Spinal cord (tissue), 10 donors: ENCODE results near the gene SMAP2. TPM values are rescaled to one million over a fixed set of nuclear protein-coding genes. Genes with fewer than 3 reads are reported as not detected.

ENCODE experiments used
- DNase-seq, 6 donors: peaks; one replicate each; pipeline versions ENCODE4 v3.0.0 to v3.0.0-alpha.2; 2013 to 2015; ENCODE audit warnings: low spot score in 6 of 6, low read depth in 4 of 6
- H3K27ac ChIP-seq: one replicate; pipeline ENCODE4 v1.5.1; 2013; ENCODE audit warnings: low read depth, low read length, control low read depth
- H3K27me3 ChIP-seq: one replicate; pipeline ENCODE4 v1.6.1; 2013; ENCODE audit warnings: low read length; ENCODE audit not compliant: control insufficient read depth, insufficient read depth
- H3K36me3 ChIP-seq: one replicate; pipeline ENCODE4 v1.6.1; 2013; ENCODE audit warnings: low read length; ENCODE audit not compliant: control insufficient read depth, insufficient read depth
- H3K4me1 ChIP-seq: one replicate; pipeline ENCODE4 v1.6.1; 2013; ENCODE audit warnings: low read length; ENCODE audit not compliant: control insufficient read depth, insufficient read depth
- H3K4me3 ChIP-seq: one replicate; pipeline ENCODE4 v1.5.1; 2013; ENCODE audit warnings: low read depth, low read length, control low read depth
- H3K9me3 ChIP-seq: one replicate; pipeline ENCODE4 v1.6.1; 2013; ENCODE audit warnings: low read length; ENCODE audit not compliant: control insufficient read depth, insufficient read depth
- WGBS: methylation state at CpG from one replicate; pipeline ENCODE4 v1.1.5; 2013; ENCODE audit warnings: missing lambda C conversion rate; ENCODE audit not compliant: insufficient coverage; 5-methylcytosine and 5-hydroxymethylcytosine counted together
- polyA plus RNA-seq, 2 donors: library from polyadenylated mRNA; unstranded; fragments of 120-200 nt; gene quantifications; one replicate each; pipeline ENCODE4 v1.2.1, GENCODE V29; 2013; ENCODE audit not compliant: insufficient read length in 2 of 2
- total RNA-seq, 2 donors: library from RNA; depleted of rRNA in 1 of 2; stranded (reverse); fragments of 120-200 nt in 1 of 2; fragments of >200 nt in 1 of 2; gene quantifications; one replicate each; pipeline versions ENCODE4 v1.2.3 to v1.2.4, GENCODE V29; 2013 to 2014
- donor health status: healthy.

SMAP2 gene
- total and polyA plus RNA-seq, 4 donors: 34.5 to 77.5 (median 54.5) TPM

DNA sequence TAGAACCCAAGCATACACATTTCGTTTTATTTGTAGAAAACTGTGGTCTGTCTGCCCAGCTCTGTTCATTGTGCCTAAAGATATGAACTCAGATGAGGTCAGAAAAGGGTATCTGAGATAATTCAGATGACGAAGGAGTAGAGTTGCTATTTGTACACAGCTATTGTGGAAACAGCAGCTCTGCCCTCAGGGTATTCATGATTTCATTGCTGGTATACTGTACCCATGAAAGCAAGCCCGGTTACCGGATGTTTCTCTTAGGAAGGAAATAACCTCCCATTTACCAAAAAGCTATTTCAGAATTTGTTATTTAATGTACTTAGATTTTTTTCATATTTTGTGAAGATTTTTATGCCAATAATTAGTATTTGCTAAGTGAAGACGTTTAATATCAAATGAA, 37.8 kb downstream of the SMAP2 start:
- no peak for DNase-seq
- Histone ChIP-seq H3K4me3 (no peak overlapping the region), H3K27me3 (no peaks in the 10 kb centered on the region), H3K36me3 (peaks cover 11% of the 10 kb centered on the region), H3K4me1 (no peaks in the 10 kb centered on the region), H3K27ac (no peak overlapping the region), H3K9me3 (no peaks in the 10 kb centered on the region)
- WGBS: 83% methylated on average over 2 of the region's 5 CpGs

- no peak for DNase-seq
- H3K27me3 ChIP-seq: no peaks in the 10 kb centered on the region
Measured at GRCh38 chr1:40411843-40412242, 38.3 kb downstream of the SMAP2 start.

GRCh38 chr1:40413527-40414252, 40.2 kb downstream of the SMAP2 start:
- Histone ChIP-seq H3K4me1 (no peaks in the 10 kb centered on the region), H3K36me3 (peaks cover 25% of the 10 kb centered on the region), H3K27ac (no peak overlapping the region), H3K9me3 (no peaks in the 10 kb centered on the region), H3K4me3 (no peak overlapping the region), H3K27me3 (no peaks in the 10 kb centered on the region)
- no peak for DNase-seq
- no CpG with 5 or more reads among the region's 6 CpGs for WGBS

More at GRCh38 chr1:40411843-40412242, 38.3 kb downstream of the SMAP2 start:
- peaks cover 17% of the 10 kb centered on the region for H3K36me3 ChIP-seq
- no peaks in the 10 kb centered on the region for H3K9me3 ChIP-seq
- no CpG with 5 or more reads among the region's 2 CpGs for WGBS
- H3K4me1 ChIP-seq: no peaks in the 10 kb centered on the region
- no peak overlapping the region for H3K27ac ChIP-seq
- no peak overlapping the region for H3K4me3 ChIP-seq

DNA sequence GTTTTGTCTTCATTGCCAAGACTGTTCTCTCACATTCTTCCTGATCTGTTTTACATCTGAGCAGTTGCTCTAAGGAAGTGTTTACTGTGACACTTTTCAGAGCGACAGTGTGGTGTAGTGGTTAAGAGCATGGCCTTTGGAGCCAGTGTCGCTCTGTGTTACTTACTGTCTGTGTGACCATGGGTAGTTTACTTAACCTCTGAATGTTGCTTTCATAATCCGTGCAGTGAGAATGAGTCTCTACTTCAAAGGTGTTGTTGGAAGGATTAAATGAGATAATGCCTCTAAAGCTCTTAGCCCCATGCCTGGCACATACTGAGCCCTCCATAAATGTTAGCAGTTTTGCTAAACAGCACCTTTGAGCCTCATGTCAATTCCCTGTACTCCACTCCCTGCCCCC, 40.8 kb downstream of the SMAP2 start:
- H3K9me3 ChIP-seq: no peaks in the 10 kb centered on the region
- H3K4me1 ChIP-seq: no peaks in the 10 kb centered on the region
- no peaks in the 10 kb centered on the region for H3K27me3 ChIP-seq
- 87% methylated on average over 3 of the region's 3 CpGs for WGBS
- no peak for DNase-seq
- H3K4me3 ChIP-seq: no peak overlapping the region
- no peak overlapping the region for H3K27ac ChIP-seq
- H3K36me3 ChIP-seq: peaks cover 25% of the 10 kb centered on the region

DNA sequence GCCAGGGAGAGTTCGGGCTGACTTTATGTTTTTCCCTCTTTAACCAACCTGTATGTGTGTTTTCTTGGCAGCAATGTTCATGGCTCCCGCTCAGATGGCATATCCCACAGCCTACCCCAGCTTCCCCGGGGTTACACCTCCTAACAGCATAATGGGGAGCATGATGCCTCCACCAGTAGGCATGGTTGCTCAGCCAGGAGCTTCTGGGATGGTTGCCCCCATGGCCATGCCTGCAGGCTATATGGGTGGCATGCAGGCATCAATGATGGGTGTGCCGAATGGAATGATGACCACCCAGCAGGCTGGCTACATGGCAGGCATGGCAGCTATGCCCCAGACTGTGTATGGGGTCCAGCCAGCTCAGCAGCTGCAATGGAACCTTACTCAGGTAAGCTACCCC, 43.2 kb downstream of the SMAP2 start:
- DNase-seq: no peak

DNA sequence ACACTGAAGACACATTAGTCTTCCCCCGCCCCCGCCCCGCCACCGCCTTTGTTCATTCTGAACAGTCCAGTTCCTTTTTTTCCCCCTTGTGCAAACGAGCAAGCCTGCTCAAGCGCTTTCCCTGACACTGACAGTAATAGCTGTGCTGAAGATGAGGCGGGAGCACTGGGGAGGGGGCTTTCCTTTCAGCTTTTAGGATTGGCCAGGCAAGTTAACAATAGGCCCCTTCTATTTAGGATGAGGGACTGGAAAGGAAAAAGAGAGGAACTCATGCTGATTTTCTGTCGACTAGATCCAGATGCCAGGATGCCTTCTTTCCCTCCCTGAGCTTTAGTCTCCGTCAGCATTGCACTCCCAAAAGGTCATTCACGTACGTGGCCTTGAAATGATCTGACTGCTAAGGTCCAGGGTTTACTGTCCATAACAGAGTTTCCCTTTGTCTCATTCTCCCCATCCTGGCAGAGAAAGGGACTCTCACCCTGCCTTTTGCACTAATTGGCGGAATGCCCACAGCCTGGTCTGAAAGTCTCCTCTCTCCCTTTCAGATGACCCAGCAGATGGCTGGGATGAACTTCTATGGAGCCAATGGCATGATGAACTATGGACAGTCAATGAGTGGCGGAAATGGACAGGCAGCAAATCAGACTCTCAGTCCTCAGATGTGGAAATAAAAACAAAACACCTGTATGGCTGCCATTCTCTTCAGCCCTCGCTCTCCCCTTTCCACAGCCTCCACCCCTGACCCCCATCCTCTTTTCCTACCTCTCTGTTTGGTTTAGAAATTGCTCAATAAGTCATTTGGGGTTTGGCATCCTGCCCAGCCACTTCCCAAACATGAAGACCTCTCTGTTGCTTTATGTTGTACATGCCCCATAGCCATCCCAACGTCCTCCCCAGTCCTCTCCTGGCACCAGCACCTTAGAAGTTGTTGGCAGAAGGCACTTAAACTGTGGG, 48.2 kb downstream of the SMAP2 start:
- no peaks in the 10 kb centered on the region for H3K27me3 ChIP-seq
- peaks cover 13% of the 10 kb centered on the region for H3K4me1 ChIP-seq
- peak; percentile 53 to 84 (median 62) for DNase-seq
- 31% methylated on average over 10 of the region's 15 CpGs for WGBS
- peaks cover 15% of the 10 kb centered on the region for H3K36me3 ChIP-seq
- H3K9me3 ChIP-seq: no peaks in the 10 kb centered on the region
- no peak overlapping the region for H3K4me3 ChIP-seq
- peak overlapping the region; percentile 69 for H3K27ac ChIP-seq

More for the DNA sequence above, 43.2 kb downstream of the SMAP2 start:
- 100% methylated on average over 1 of the region's 4 CpGs for WGBS
- no peak overlapping the region for H3K4me3 ChIP-seq
- peaks cover 4% of the 10 kb centered on the region for H3K4me1 ChIP-seq
- H3K27ac ChIP-seq: no peak overlapping the region
- H3K36me3 ChIP-seq: peaks cover 25% of the 10 kb centered on the region
- H3K9me3 ChIP-seq: no peaks in the 10 kb centered on the region
- H3K27me3 ChIP-seq: no peaks in the 10 kb centered on the region

- no peak overlapping the region for H3K27ac ChIP-seq
- no peak for DNase-seq
Measured at GRCh38 chr1:40422630-40423263, 49.2 kb downstream of the SMAP2 start.

DNA sequence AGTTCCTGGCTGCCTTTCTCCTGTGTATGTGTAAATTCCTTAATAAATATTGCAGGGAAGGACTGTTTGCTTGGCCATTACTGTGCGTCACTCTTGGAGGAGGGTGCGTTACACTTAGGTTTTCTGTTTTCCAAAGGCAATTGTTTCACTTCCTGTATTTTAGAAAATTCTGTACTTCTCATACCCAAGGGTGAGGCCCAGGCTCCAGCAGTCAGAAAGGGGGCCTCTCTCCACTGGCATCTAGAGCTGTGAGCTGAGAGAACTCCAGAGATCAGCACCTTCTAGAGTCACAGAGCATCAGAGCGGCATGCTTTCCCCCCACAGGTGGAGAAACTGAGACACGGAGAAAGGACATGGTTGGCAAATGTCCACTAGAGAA, 49.7 kb downstream of the SMAP2 start:
- peaks cover 5% of the 10 kb centered on the region for H3K36me3 ChIP-seq
- DNase-seq: no peak
- H3K4me1 ChIP-seq: peaks cover 13% of the 10 kb centered on the region
- WGBS: 92% methylated on average over 2 of the region's 4 CpGs
- H3K9me3 ChIP-seq: no peaks in the 10 kb centered on the region
- H3K27ac ChIP-seq: no peak overlapping the region
- H3K4me3 ChIP-seq: no peak overlapping the region
- H3K27me3 ChIP-seq: no peaks in the 10 kb centered on the region

More at GRCh38 chr1:40422630-40423263, 49.2 kb downstream of the SMAP2 start:
- H3K36me3 ChIP-seq: peaks cover 5% of the 10 kb centered on the region
- H3K27me3 ChIP-seq: no peaks in the 10 kb centered on the region
- H3K4me1 ChIP-seq: peaks cover 13% of the 10 kb centered on the region
- WGBS: 80% methylated on average over 3 of the region's 11 CpGs
- no peak overlapping the region for H3K4me3 ChIP-seq
- H3K9me3 ChIP-seq: no peaks in the 10 kb centered on the region

- Histone ChIP-seq H3K36me3 (peaks cover 5% of the 10 kb centered on the region), H3K27me3 (no peaks in the 10 kb centered on the region), H3K9me3 (no peaks in the 10 kb centered on the region), H3K4me1 (peaks cover 13% of the 10 kb centered on the region), H3K4me3 (no peak overlapping the region), H3K27ac (no peak overlapping the region)
- whole genome bisulfite sequencing: 94% methylated on average over 3 of the region's 6 CpGs
- DNase-seq: no peak
Measured at GRCh38 chr1:40423951-40424618, 50.6 kb downstream of the SMAP2 start.
